ENCODE results near the gene CITED1.
"Not testable (repeated sequence)": the region's sequence is repeated elsewhere in the genome, so short reads cannot be mapped to it uniquely, and the experiment has no call there.

The CITED1 gene

GRCh38 chrX:72305286-72306084, at the start of gene CITED1:
Gene CITED1 (minus strand): TSS chrX:72305914. CDS start chrX:72302869, 3,045 bp downstream.
- no peak for DNase-seq (ENCODE audit: low spot score)

GRCh38 chrX:72352786-72353185, 47.1 kb upstream of the CITED1 start:
- DNase-seq (ENCODE audit: low spot score) = no peak

GRCh38 chrX:72351606-72352334, 46.1 kb upstream of the CITED1 start:
- no peak for DNase-seq (ENCODE audit: low spot score)

DNA sequence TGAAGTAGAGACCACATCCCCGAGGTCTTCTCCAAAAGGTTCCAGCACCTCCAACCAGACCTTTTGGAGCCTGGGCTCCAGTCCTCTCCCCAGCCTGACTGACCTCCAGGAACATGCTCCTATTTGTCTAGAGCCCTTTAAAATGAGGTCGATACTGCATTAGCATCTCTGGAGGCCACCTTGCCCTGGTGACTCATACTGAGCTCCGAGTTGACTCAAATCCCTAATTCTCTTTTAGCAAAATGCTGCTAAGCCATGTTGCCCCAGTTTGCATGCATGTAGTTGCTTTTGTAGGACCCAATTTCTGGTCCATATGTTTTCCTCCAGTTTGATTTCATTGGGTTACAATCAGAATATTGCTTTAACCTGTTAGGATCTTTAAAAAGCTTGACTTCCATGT, 43.5 kb upstream of the CITED1 start:
- no peak for DNase-seq (ENCODE audit: low spot score)

DNA sequence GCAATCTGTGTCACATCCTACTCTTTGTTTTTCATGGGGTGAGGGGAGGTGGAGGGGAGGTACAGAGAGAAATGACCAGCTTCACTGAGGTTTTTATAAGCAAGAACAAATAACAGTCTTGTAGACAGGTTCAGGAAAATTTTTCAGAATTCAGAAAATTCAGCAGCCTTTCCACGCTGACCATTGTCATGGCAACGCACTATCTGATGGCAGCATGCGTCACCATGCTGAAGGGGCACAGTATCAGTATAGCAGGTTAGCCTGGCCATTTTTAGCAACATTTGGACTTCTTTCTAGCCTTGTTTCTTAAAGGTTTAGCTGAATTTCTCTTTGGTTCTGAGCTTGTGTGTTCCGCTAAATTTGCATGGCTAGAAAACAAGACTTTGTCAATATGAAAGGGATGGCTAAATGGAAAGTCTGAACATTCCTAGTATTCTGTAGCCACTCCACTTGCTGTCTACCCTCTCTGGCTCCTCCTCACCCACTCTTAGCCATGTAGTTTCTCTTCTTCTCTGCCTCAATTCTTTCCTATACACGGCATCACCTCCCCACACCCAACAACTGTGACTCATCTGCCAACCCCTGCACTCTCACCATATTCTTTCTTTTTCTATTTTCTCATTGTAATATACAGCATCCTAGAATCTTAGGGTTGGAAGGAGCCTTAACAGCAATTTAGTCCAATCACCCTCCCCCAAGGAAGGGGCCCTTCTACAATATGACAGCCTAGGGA, 42.7 kb upstream of the CITED1 start:
- no peak for DNase-seq (ENCODE audit: low spot score)

DNA sequence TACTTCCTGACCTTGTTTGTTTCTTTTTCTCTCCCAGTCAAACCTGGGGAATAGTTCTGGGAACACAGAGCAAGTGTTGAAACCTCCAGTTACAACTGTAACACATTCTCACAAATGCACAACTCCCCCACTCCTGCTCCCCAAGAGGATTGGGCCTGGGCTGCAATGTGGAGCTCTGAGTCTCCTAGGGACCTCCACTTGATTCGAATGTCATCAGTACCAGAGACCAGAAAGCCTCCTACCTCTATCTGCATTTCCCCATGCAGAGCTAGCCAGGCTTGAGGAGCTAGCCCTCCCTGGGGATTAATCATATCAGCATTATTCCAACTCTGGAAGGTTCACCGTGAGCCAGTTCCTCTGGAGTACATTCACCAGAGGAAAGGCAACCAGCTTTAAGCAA, 41.7 kb upstream of the CITED1 start:
- DNase-seq (ENCODE audit: low spot score) = no peak

GRCh38 chrX:72346302-72346949, 40.7 kb upstream of the CITED1 start:
- no peak for DNase-seq (ENCODE audit: low spot score)

DNA sequence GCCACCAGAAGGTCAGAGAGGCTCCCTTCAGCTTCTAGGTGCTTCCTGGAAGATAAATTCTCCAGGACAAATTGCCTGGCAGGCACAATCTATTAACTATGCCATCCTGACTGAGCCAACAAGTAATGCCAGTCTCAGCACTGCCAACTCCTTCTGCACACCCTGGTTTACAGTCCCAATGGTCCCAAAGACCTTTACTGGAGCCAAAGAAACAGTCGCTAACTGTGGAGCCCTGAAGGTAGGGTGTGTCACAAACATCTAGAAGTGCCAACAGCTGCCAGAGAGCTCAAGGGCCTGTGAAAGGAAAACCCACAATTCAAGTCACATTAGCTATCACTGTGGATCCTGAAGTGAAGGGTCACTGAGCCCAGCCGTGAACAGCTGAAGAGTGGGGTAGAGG, 34.9 kb upstream of the CITED1 start:
- DNase-seq (ENCODE audit: low spot score) = no peak

GRCh38 chrX:72340041-72340440, 34.3 kb upstream of the CITED1 start:
- DNase-seq (ENCODE audit: low spot score) = no peak

DNA sequence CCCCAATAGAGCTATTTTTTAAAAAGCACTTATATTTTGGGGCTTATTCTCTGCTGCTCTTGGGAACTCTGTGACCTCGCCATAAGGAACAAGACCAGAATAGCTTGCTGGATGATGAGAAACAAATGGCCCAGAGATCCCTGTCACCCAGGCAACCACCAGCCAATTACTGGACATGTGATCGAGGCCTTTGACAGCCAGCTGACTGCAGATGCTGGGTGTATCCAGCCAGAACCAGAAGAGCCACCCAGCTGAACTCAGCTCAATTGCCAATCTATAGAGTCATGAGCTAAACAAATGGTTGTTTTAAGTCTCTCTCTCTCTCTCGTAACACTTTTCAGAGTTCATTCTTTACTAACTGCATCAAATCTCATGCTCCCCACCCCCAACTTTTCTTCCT, 24.4 kb upstream of the CITED1 start:
- no peak for DNase-seq (ENCODE audit: low spot score)

DNA sequence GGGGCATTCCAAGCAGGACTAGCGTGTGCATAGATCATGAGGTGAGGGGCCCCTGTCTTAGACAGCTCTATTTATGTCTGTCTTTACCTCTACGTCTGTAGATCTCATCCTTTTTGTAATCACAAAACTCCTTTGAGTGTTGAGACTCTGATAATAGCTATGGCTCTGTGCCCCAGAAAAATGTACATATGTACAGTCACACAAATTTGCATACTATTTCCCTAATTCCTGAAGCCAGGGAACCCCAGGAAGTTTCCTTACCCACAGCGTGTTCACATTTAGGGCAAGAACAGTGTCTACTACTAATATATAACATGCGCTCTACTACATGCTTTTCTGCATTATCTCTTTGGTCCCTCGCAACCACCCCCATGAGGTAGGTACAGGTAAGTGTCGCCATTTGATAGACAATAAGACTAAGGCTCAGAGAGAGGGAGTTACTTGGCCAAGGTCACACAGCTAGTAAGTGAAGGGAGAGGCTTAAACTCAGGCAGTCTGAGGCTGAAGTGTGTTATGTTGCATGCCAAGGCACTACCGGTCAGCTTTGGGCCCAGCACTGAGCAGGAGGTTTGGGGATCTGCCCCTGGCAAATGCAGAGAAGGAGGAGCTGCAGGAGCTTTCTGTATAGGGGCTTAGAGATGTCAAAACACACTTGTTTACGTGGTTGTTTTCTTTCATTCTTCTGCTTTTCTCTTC, 21.0 kb upstream of the CITED1 start:
- no peak for DNase-seq (ENCODE audit: low spot score)

DNA sequence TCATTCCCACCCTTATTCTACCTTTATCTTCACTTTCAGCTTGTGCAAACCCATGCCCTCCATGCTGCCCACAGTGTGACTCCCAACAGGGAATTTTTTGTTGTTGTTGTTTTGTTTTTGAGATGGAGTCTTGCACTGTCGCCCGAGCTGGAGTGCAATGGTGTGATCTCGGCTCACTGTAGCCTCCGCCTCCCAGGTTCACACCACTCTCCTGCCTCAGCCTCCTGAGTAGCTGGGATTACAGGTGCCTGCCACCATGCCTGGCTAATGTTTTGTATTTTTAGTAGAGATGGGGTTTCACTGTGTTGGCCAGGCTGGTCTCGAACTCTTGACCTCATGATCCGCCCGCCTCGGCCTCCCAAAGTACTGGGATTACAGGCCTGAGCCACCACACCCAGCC, 13.9 kb upstream of the CITED1 start:
- not testable (repeated sequence) for DNase-seq (ENCODE audit: low spot score)

DNA sequence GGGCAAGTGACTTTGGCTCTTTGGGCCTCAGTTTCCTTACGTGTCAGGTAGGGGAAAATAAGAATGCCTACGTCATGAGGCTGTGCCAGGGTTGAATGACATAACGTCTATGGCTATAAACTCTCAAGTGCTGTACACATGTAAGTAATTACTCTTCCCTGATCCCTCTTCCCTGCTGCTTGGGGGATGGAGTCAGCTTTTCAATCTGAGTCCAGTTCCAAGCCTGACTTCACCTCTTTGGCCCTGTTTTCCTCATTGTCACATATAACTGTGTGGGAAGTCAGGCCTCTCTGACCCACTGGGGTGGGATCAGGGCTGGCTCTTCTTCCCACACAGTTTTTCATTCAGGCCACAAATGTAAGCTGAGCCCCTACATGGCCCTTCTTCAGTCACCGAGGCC, 11.4 kb upstream of the CITED1 start:
- no peak for DNase-seq (ENCODE audit: low spot score)

- DNase-seq (ENCODE audit: low spot score) = no peak
These were observed 10.8 kb upstream of the CITED1 start for GRCh38 chrX:72316408-72317110.

- DNase-seq (ENCODE audit: low spot score) = no peak
These were observed 9.2 kb upstream of the CITED1 start for GRCh38 chrX:72314881-72315280.

- no peak for DNase-seq (ENCODE audit: low spot score)
These were observed 8.3 kb upstream of the CITED1 start for GRCh38 chrX:72313707-72314641.

- DNase-seq (ENCODE audit: low spot score) = no peak
These were observed 6.7 kb upstream of the CITED1 start for GRCh38 chrX:72312311-72312940.

- no peak for DNase-seq (ENCODE audit: low spot score)
These were observed 3.8 kb upstream of the CITED1 start for GRCh38 chrX:72309297-72310071.

All from Ammon's horn (tissue), 1 donor.